IPS-NIHi7 (cell line): Measurements from ENCODE around the gene EVC.

ENCODE experiments used
- DNase-seq: peaks from one replicate; pipeline ENCODE4 v3.0.0; 2012; ENCODE audit warnings: mixed read lengths; ENCODE audit errors: extremely low spot score

EVC gene

DNA sequence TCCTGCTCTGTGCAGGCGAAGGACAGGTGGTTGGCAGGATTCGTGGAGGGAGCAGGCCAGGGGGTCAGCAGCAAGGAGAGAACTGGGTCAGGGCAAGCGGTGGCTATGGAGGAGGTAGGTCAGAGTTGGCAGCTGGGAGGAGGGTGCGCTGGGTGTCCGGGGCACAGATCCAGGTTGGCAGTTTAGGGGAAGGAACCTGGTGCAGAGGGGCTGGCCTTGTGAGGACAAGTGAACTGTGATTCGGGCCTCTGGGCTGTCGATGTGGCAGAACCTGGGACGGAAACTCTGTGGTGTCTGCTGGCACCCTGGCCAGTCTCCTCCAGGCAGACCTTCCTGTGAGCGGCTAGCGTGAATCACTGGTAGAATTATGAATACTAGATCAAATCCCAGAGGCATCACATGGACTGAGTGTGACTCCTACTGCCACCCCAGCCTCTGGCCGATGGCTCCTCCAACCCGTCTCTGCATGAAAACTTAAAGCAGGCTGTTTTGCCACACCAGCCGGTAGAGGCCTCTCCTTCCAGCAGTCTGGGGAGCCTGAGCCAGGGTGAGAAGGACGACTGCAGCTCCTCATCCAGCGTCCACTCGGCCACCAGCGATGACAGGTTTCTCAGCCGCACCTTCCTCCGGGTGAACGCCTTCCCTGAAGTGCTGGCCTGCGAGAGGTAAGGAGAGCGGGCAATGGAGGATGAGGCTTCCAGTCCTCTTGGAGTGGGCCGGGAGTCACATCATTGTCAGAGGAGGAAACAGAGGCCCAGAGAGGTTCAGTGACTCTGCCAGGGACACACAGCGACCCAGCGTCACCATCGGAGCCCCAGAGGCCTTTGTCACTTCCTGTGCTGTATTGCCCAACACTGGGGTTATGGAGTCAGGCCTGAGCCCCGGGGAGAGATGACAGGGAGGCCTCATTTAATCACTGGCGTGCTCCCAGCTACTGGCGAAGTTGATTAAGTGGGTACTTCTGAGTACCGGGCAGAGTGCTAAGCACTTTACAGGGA, 20.3 kb downstream of the EVC start:
- no peak for DNase-seq

DNA sequence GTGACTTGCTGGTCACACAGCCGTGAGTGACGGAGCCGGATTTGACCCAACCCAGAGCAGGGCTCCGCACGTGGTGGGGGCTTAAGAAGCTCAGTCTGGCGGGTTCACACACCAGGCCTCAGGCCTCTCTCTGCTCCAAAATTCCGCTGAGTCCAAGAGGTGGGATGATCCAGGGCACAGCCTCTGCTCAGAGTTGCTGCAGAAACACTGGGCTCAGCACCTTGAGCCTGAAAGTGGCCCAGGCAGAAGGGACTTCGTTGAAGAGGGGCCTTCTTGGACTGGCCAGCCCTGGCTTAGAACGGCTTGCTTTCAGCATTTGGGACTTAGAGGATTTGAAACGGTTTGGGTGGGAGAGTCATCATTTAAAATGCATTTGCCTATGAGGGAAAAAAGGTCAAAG, 21.2 kb downstream of the EVC start:
- DNase-seq, result no peak

DNA sequence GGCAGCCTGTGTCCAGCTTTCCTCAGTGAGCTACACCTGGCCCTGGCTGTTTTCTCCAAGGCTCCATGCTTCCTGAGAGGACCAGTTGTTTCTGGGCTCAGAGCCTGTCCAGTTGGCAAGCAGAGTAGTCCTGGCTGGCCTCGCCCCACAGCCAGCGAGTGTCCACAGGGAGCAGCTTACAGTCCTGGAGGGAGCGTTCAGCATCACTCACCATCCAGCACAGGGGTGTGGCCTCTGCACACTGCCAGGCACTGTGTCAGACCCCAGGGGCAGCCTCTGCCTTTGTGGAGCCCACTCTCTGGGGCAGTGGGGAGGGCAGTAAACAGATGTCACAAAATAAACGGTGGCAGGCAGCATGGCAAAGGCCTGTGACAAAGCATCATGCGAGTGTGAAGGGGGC, 23.9 kb downstream of the EVC start:
- DNase-seq, result no peak

DNA sequence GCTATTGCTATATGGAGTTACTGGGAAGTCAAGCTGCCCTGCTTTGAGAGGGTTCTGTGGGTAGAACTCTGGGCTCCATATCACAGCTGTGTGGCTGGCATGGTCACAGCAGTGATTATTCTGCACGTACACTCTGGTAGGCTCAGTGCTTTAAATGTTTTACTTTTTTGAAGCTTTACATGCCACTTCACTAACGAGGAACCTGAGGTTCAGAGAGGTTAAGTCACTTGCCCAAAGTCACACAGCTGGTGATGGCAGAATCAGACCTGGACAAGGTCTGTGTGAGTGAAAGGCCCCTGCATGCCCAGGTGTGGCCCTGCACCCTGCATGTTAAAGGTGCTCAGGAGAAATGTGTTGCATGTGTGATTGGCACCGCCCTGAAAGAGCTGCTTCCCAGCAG, 24.5 kb downstream of the EVC start:
- no peak for DNase-seq

- DNase-seq, result no peak
These were observed 27.1 kb downstream of the EVC start for GRCh38 chr4:5738061-5738460.

- DNase-seq, result no peak
These were observed 31.4 kb downstream of the EVC start for GRCh38 chr4:5742388-5742787.

DNA sequence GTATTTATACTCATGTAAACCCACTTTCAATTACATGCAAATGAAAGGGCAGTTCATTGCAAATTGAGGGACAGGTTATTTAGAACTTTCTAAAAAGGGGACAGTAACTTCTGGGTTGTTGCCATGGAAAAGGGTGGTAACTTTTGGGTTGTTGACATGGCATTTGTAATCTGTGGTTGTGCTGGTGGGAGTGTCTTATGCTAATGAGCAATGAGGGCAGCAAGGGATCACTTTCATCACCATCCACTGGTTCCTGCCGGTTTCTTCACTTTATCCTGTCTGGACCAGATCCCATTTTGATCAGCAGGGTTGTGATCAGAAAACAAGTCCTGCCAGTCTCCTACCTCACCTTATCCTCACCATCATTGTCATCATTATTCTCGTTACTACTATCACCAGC, 32.0 kb downstream of the EVC start:
- DNase-seq, result no peak

GRCh38 chr4:5746250-5746649, 35.2 kb downstream of the EVC start:
- no peak for DNase-seq

GRCh38 chr4:5746829-5747737, 36.1 kb downstream of the EVC start:
- DNase-seq, result no peak

DNA sequence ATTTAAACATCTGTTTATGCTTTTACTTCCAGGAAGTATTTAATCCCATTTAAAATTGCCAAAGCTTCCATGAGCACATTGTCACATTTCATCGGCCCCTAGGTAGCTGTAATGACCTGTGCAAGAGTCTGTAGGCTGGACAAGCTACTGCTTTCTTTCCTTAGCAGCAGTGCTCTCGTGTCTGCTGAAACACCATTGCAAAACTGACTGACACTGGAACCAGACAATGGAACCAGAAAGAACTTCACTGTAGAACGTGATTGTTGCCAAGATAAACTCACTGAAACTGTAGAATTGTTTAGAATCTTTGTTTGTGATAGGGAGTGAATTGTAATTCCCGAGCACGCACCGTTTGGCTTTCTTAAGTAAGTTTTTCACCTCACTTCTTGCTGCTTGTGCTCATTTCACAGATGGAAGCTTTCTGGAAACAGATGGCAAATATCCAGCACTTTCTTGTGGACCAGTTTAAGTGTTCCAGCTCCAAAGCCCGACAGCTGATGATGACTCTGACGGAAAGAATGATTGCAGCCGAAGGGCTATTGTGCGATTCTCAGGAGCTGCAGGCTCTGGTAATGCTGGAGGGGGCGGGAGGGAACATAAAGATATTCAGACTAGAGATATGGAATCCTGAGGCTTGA, 36.9 kb downstream of the EVC start:
- DNase-seq, result no peak

DNA sequence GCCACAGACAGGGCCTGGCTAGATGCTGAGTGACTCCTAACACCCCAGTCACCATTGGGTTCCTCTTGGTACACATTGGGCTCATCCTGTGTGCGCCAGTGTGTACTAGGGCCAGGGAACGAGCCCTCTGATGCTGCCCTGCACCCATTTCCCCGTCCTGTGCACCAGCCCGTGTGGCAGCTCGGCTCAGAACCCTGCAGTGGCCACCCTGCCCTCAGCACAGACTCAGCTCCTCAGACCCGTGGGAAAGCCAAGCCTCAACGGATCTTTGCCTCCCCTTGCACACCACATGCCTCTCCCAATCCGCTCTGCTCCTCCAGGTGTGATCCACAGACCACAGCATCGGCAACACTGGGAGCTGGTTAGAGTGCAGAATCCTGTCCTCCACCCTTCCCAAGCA, 38.6 kb downstream of the EVC start:
- DNase-seq, result no peak

DNA sequence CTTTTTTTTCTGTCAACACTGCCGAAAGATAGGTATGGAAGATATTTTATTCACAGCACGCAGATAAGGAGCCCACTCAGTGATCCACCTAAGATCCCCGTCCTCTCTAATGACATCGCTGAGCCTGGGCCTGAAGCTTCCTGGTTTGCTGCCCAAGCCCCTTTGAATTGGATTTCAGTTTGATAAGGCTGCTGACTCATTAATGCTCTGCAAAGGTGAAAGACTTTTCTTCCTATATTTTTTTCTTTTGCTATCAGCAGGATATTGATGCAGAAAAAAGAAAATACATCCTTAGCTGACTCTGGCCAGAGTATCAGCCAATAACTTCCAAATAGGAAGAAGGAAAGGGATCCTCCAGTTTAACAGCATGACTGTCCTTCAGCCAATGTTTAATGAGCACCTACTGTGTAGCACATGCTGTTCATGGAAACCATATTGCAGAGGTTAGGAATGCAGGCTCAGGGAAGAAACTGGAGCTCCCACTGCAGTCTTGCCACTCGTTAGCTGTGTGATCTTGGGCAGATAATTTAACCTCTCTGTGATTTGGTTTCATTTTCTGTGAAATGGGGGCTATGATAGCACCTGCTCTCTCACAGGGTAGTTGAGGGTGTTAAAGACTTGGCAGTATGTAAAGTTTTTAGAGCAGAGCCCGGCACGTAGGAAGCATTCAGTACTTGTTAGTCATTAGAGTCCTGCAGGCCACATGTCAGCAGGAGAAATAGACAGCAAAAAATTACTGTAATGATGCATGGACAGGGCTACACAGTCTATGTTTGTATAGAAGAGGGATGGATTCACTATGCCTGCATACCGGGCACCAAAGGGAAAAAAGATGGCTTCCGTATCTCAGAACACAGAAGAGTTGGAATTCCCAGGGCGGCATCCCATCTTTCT, 39.3 kb downstream of the EVC start:
- DNase-seq, result no peak

GRCh38 chr4:5750946-5751665, 40.1 kb downstream of the EVC start:
- no peak for DNase-seq

DNA sequence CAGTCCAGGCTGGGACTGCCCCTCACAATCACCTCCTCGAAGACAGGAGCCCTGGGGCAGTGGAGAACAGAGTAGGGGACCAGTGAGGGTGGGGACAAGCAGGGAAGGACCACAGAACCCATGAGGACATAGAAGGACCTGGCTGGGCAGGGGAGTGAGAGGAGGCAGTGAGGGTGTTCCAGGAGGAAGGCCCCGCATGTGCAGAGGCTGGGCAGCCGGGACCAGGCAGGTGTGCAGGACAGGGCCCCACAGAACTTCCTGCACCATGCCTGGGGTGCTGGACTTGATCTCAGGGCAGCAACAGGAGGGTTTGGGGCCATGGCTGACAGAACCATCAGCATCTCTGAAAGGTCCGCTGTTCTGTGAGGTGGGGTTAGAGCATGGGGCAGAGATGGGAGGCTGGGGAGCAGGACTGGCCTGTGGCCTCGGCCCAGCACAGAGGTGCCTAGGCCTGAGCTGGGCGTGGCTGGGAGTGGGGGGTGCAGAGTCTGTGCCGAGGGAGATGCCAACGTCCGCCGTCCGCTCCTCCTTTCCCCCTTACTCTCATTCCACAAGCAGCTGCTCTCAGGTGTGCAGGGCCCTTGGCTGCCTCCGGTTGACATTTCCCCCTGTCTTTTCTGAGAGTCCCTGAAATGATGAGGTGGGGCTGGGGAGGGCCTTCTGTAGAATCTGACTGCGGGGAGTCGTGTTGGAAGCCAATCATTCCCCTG, 40.8 kb downstream of the EVC start:
- DNase-seq, result no peak

GRCh38 chr4:5752376-5753184, 41.6 kb downstream of the EVC start:
- DNase-seq, result peak; percentile 78

- DNase-seq, result no peak
These were observed 42.4 kb downstream of the EVC start for GRCh38 chr4:5753366-5753765.

GRCh38 chr4:5753766-5754528, 42.9 kb downstream of the EVC start:
- DNase-seq, result no peak

DNA sequence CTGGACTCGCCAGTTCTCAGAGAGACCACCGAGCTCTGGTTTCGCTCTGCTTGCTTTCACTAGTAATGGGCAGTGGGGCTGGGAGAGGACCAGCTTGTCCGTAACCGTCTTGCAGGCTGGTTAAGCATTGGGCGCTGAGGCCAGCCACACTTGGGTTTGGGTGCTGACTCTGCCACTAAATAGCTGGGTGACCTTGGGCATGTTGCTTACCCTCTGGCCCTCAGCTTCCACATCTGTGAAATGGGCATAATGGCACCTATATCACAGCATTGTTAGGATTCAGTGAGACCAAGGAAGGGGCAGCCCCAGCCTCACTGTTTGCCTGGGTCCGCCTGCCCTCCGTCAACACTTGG, 43.5 kb downstream of the EVC start:
- DNase-seq, result no peak
